GM19468 (cell line): ENCODE results near the gene C14orf180.

ENCODE experiments used
- ATAC-seq: cut with Tn5 transposase; IDR thresholded peaks from one replicate; pipeline ENCODE4 v1.9.1; 2021; ENCODE audit warnings: mild to moderate bottlenecking, moderate library complexity, moderate number of reproducible peaks; ENCODE audit not compliant: unreplicated experiment; ENCODE audit errors: extremely low read depth

C14orf180 gene

GRCh38 chr14:104579507-104579906 lies at the start of gene C14orf180:
Gene C14orf180 (plus strand): TSS chr14:104579764. CDS start chr14:104586431, 6,667 bp downstream.
- ATAC-seq: no peak

GRCh38 chr14:104530646-104531045 lies 48.9 kb upstream of the C14orf180 start:
- ATAC-seq: no peak

- ATAC-seq: no peak
These were observed 48.0 kb upstream of the C14orf180 start for GRCh38 chr14:104531421-104532190.

GRCh38 chr14:104532191-104532555 lies 47.4 kb upstream of the C14orf180 start:
- no peak for ATAC-seq

GRCh38 chr14:104534036-104534435 lies 45.5 kb upstream of the C14orf180 start:
- ATAC-seq: no peak

- ATAC-seq: no peak
These were observed 42.5 kb upstream of the C14orf180 start for GRCh38 chr14:104536942-104537612.

- ATAC-seq: no peak
These were observed 42.0 kb upstream of the C14orf180 start for GRCh38 chr14:104537613-104537988.

GRCh38 chr14:104541905-104542465 lies 37.6 kb upstream of the C14orf180 start:
- no peak for ATAC-seq

GRCh38 chr14:104542871-104543830 lies 36.4 kb upstream of the C14orf180 start:
- ATAC-seq: no peak

GRCh38 chr14:104544362-104544961 lies 35.1 kb upstream of the C14orf180 start:
- no peak for ATAC-seq

GRCh38 chr14:104545151-104545941 lies 34.2 kb upstream of the C14orf180 start:
- no peak for ATAC-seq

- ATAC-seq: no peak
These were observed 33.5 kb upstream of the C14orf180 start for GRCh38 chr14:104545942-104546501.

GRCh38 chr14:104546591-104547309 lies 32.8 kb upstream of the C14orf180 start:
- ATAC-seq: no peak

- ATAC-seq: no peak
These were observed 32.1 kb upstream of the C14orf180 start for GRCh38 chr14:104547310-104547997.

- ATAC-seq: no peak
These were observed 31.4 kb upstream of the C14orf180 start for GRCh38 chr14:104547998-104548700.

GRCh38 chr14:104548802-104549535 lies 30.6 kb upstream of the C14orf180 start:
- ATAC-seq: no peak
